ENCODE measurements around the gene LINC01488. TPM values are rescaled to one million over a fixed set of nuclear protein-coding genes. Genes with fewer than 3 reads are reported as not detected.

LINC01488 gene
- polyA plus RNA-seq, 3 donors from 2014 or later = not detected

GRCh38 chr11:69473276-69473845 is 8.1 kb upstream of the LINC01488 start:
- Mint-ChIP-seq H3K27ac (no peak overlapping the region), H3K27me3 (ENCODE audit: low read depth in 3 of 3) (peaks cover 0 to 2% (median 1%) of the 10 kb centered on the region in 3 donors), H3K9me3 (no peaks in the 10 kb centered on the region), H3K4me1 (no peaks in the 10 kb centered on the region), H3K4me3 (no peak overlapping the region), H3K36me3 (no peaks in the 10 kb centered on the region)
- DNase-seq = no peak

GRCh38 chr11:69474736-69475135 is 6.7 kb upstream of the LINC01488 start:
- H3K27me3 Mint-ChIP-seq (ENCODE audit: low read depth in 3 of 3) = peaks cover 0 to 1% (median 0%) of the 10 kb centered on the region in 3 donors
- no peak for DNase-seq
- H3K9me3 Mint-ChIP-seq = no peaks in the 10 kb centered on the region
- H3K36me3 Mint-ChIP-seq = no peaks in the 10 kb centered on the region
- H3K4me1 Mint-ChIP-seq = no peaks in the 10 kb centered on the region
- H3K27ac Mint-ChIP-seq = no peak overlapping the region
- H3K4me3 Mint-ChIP-seq = no peak overlapping the region

GRCh38 chr11:69475141-69475865 is 6.2 kb upstream of the LINC01488 start:
- Mint-ChIP-seq H3K4me1 (no peaks in the 10 kb centered on the region), H3K36me3 (no peaks in the 10 kb centered on the region), H3K27ac (no peak overlapping the region), H3K9me3 (no peaks in the 10 kb centered on the region), H3K4me3 (no peak overlapping the region), H3K27me3 (ENCODE audit: low read depth in 3 of 3) (peaks cover 0 to 1% (median 0%) of the 10 kb centered on the region in 3 donors)
- DNase-seq = no peak

GRCh38 chr11:69475866-69476471 is 5.5 kb upstream of the LINC01488 start:
- Mint-ChIP-seq H3K4me1 (no peaks in the 10 kb centered on the region), H3K27me3 (ENCODE audit: low read depth in 3 of 3) (peaks cover 0 to 1% (median 0%) of the 10 kb centered on the region in 3 donors), H3K9me3 (no peaks in the 10 kb centered on the region), H3K27ac (no peak overlapping the region), H3K36me3 (no peaks in the 10 kb centered on the region), H3K4me3 (no peak overlapping the region)
- no peak for DNase-seq

GRCh38 chr11:69476509-69476961 is 4.9 kb upstream of the LINC01488 start:
- no peak for DNase-seq
- peaks cover 0 to 1% (median 0%) of the 10 kb centered on the region in 3 donors for H3K27me3 Mint-ChIP-seq (ENCODE audit: low read depth in 3 of 3)
- no peaks in the 10 kb centered on the region for H3K4me1 Mint-ChIP-seq
- no peak overlapping the region for H3K4me3 Mint-ChIP-seq
- H3K9me3 Mint-ChIP-seq = no peaks in the 10 kb centered on the region
- no peaks in the 10 kb centered on the region for H3K36me3 Mint-ChIP-seq
- H3K27ac Mint-ChIP-seq = no peak overlapping the region

GRCh38 chr11:69477086-69477485 is 4.4 kb upstream of the LINC01488 start:
- H3K27ac Mint-ChIP-seq = no peak overlapping the region
- H3K36me3 Mint-ChIP-seq = no peaks in the 10 kb centered on the region
- H3K27me3 Mint-ChIP-seq (ENCODE audit: low read depth in 3 of 3) = peaks cover 0 to 1% (median 0%) of the 10 kb centered on the region in 3 donors

GRCh38 chr11:69479591-69480271 is 1.7 kb upstream of the LINC01488 start:
- Mint-ChIP-seq H3K27me3 (ENCODE audit: low read depth in 3 of 3) (peaks cover 0 to 1% (median 0%) of the 10 kb centered on the region in 3 donors), H3K4me1 (no peaks in the 10 kb centered on the region), H3K27ac (no peak overlapping the region), H3K4me3 (no peak overlapping the region), H3K9me3 (no peaks in the 10 kb centered on the region), H3K36me3 (no peaks in the 10 kb centered on the region)
- no peak for DNase-seq

More at GRCh38 chr11:69477086-69477485, 4.4 kb upstream of the LINC01488 start:
- no peaks in the 10 kb centered on the region for H3K4me1 Mint-ChIP-seq
- H3K4me3 Mint-ChIP-seq = no peak overlapping the region
- no peak for DNase-seq
- no peaks in the 10 kb centered on the region for H3K9me3 Mint-ChIP-seq

GRCh38 chr11:69480547-69481392 is 693 bp upstream of the LINC01488 start:
- Mint-ChIP-seq H3K4me3 (no peak overlapping the region), H3K4me1 (no peaks in the 10 kb centered on the region), H3K9me3 (no peaks in the 10 kb centered on the region), H3K36me3 (no peaks in the 10 kb centered on the region), H3K27me3 (ENCODE audit: low read depth in 3 of 3) (peaks cover 0 to 1% (median 0%) of the 10 kb centered on the region in 3 donors), H3K27ac (no peak overlapping the region)
- no peak for DNase-seq

GRCh38 chr11:69482322-69482721 is 859 bp downstream of the LINC01488 start:
- Mint-ChIP-seq H3K4me1 (no peaks in the 10 kb centered on the region), H3K4me3 (no peak overlapping the region), H3K27ac (no peak overlapping the region), H3K27me3 (ENCODE audit: low read depth in 3 of 3) (peaks cover 0 to 1% (median 0%) of the 10 kb centered on the region in 3 donors), H3K36me3 (no peaks in the 10 kb centered on the region), H3K9me3 (no peaks in the 10 kb centered on the region)
- DNase-seq = no peak

GRCh38 chr11:69483170-69483569 is 1.7 kb downstream of the LINC01488 start:
- H3K27ac Mint-ChIP-seq = no peak overlapping the region
- no peaks in the 10 kb centered on the region for H3K4me1 Mint-ChIP-seq
- peaks cover 0 to 1% (median 0%) of the 10 kb centered on the region in 3 donors for H3K27me3 Mint-ChIP-seq (ENCODE audit: low read depth in 3 of 3)
- H3K36me3 Mint-ChIP-seq = no peaks in the 10 kb centered on the region
- no peak for DNase-seq
- no peaks in the 10 kb centered on the region for H3K9me3 Mint-ChIP-seq
- H3K4me3 Mint-ChIP-seq = no peak overlapping the region

GRCh38 chr11:69483691-69484426 is 2.4 kb downstream of the LINC01488 start:
- no peak overlapping the region for H3K27ac Mint-ChIP-seq
- no peak for DNase-seq
- H3K4me3 Mint-ChIP-seq = no peak overlapping the region

GRCh38 chr11:69484427-69485259 is 3.2 kb downstream of the LINC01488 start:
- Mint-ChIP-seq H3K4me1 (no peaks in the 10 kb centered on the region), H3K4me3 (no peak overlapping the region), H3K27ac (no peak overlapping the region), H3K27me3 (ENCODE audit: low read depth in 3 of 3) (peaks cover 0 to 1% (median 0%) of the 10 kb centered on the region in 3 donors), H3K9me3 (no peaks in the 10 kb centered on the region), H3K36me3 (no peaks in the 10 kb centered on the region)
- DNase-seq = no peak

More at GRCh38 chr11:69483691-69484426, 2.4 kb downstream of the LINC01488 start:
- H3K9me3 Mint-ChIP-seq = no peaks in the 10 kb centered on the region
- H3K4me1 Mint-ChIP-seq = no peaks in the 10 kb centered on the region
- H3K27me3 Mint-ChIP-seq (ENCODE audit: low read depth in 3 of 3) = peaks cover 0 to 1% (median 0%) of the 10 kb centered on the region in 3 donors
- no peaks in the 10 kb centered on the region for H3K36me3 Mint-ChIP-seq
